ENCODE results near the gene KATNB1.

Gene KATNB1

DNA sequence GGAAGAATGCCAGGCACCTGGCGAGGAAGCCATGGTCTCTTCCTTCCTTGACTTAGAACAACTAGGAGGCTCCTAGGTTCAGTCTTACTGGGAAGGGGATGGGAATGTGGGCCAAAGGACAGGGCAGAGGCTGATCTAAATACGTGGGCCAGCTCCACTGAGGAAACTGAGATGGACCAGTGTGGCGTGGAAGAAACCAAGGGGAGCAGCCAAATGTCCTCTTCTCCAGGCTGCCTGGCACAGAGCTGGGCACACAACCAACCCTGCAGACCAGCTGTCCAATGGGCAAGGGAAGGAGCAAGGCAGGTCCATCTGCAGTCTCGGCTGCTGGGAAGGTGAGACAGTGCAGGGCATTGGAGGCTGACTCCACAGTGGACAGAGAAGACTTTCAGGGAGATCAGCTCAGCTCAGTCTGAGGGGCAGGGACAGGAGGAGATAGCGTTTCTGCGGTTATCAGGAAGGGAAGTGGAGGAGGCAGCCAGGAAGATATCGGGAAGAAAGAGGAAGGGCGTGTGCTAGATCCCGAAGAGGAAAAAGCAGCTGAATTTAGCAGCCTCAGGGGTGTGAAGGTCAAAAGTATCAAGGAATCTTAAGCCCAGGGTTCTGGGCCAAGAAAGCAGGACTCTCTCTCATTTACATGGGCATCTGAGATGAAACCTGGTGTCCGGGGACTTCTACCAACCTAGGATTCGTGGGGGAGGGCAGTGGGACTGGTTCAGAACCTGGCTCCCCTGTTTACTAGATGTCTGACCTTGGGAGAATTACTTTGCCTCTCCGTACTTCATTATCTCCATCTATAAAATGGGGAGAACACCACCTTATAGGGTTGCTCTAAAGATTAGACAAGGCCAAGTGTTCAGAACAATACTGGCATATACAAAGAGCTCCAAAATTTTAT, 64.9 kb downstream of the KATNB1 start:
- peaks cover 8% of the 10 kb centered on the region for H3K27me3 Mint-ChIP-seq
- H3K27ac Mint-ChIP-seq, result peak overlapping the region; percentile 10
- no peaks in the 10 kb centered on the region for H3K36me3 Mint-ChIP-seq
- H3K4me1 Mint-ChIP-seq (ENCODE audit: low read depth), result peaks cover 27% of the 10 kb centered on the region
- H3K4me3 Mint-ChIP-seq, result peak overlapping the region; percentile 42
- no peaks in the 10 kb centered on the region for H3K9me3 Mint-ChIP-seq (ENCODE audit: low read depth)

DNA sequence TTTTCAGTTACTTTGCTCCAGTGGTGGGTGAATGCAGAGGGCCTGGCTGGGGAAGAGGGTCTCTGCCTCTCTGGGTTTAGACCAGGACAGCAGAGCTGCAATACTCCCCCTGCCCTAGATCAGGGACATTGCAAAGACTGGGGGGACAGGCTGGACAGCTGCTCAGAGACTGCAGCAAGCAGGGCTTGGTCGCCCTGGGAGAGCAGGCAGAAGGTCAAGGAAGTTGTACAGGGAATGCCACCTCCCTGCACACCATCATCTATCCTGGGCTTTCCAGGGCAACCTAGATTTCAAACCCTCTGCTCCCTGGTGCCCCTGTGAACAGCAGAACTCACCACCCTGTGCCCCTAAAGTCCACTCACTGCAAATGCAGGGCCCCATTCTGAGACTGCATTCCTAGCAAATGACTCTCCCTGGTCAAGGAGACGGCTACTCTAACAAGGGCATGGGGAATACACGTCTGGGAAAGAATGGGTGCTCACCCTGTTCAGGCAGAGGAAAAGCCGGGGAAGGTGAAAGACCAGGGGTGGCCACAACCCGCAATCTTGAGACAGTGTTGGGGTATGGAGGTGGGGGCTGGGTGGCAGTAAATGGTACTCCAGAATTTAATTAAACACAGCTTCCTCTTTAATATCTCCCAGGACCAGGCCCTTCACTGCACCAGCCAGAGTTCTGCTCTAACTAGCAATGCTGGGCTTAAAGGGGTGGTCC, 65.7 kb downstream of the KATNB1 start:
- Mint-ChIP-seq H3K4me1 (ENCODE audit: low read depth) (peaks cover 27% of the 10 kb centered on the region), H3K27ac (no peak overlapping the region), H3K36me3 (no peaks in the 10 kb centered on the region), H3K4me3 (peak overlapping the region; percentile 44), H3K27me3 (peaks cover 10% of the 10 kb centered on the region), H3K9me3 (ENCODE audit: low read depth) (no peaks in the 10 kb centered on the region)

DNA sequence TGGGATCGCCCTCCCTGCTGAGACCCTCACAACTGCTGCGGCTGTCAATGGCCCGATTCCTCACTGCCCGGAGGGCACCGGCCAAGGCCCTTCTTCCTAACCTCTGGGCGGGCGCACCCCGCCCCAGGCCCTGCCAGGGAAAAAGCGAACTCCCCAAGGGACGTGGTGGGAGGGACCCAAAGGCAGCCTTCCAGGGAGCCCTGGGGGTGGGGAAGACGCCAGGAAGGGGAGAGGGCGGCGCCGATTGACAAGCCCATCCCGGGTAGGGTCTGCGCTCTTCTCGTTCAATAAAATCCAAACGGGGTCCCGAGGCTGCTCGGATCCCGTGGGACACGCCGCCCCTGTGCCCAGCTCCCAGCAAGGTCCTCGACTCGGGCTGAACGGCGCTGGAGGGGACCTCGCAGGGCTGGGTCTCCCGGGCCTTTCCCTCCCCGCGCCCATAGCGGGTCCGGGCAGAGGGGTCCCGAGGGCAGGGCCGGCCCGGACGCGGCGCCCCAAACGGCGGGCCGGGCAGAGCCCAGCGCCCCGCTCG, 66.3 kb downstream of the KATNB1 start:
- Mint-ChIP-seq H3K9me3 (ENCODE audit: low read depth) (no peaks in the 10 kb centered on the region), H3K4me1 (ENCODE audit: low read depth) (peaks cover 29% of the 10 kb centered on the region), H3K27ac (no peak overlapping the region), H3K4me3 (peak overlapping the region; percentile 44), H3K27me3 (peaks cover 13% of the 10 kb centered on the region), H3K36me3 (no peaks in the 10 kb centered on the region)

DNA sequence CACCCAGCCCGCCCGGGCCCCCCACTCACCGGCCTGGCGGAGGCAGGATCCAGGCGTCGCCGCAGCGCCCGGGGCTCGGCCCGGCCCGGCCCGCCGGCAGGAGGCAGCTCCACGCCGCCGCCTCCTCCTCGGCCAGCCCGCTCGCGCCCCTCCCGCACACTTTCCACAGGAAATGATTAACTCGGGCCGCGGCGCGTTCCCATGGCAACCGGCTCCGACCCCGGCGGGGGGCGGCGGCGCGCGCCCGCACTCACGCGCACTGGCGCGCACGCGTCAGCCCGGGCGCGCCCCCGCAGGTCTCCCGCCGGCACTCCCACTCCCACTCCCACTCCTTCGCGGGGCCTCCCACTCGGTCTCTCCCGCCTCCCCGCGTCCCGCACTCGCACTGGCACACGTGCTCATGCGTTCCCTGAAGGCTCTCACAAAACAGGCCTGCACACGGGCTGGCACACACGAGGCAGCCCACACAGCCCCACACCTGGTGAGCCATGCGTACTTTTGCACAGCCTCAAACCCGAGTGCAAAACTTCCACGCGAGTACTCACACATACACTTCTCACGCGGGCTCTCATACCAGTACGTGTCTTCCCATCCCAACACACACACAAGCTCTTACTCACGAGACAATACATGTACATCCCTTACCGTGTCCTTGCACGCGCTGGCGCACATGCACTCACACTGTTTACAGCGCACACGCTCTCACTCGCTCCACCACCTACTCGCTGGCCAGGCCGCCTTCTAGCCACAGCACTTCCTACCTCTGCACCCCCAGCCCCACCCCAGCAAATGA, 67.0 kb downstream of the KATNB1 start, which contains the start of gene KIFC3:
Gene KIFC3, minus strand, starts transcription at position 151 of the 793 bp plus-strand sequence. CDS start 4,248 bp downstream, outside the sequence.
- Mint-ChIP-seq H3K27me3 (peaks cover 13% of the 10 kb centered on the region), H3K36me3 (no peaks in the 10 kb centered on the region), H3K4me3 (peak within 1 kb of the TSS; percentile 94), H3K9me3 (ENCODE audit: low read depth) (no peaks in the 10 kb centered on the region), H3K4me1 (ENCODE audit: low read depth) (peaks cover 29% of the 10 kb centered on the region), H3K27ac (peak within 1 kb of the TSS; percentile 97)

DNA sequence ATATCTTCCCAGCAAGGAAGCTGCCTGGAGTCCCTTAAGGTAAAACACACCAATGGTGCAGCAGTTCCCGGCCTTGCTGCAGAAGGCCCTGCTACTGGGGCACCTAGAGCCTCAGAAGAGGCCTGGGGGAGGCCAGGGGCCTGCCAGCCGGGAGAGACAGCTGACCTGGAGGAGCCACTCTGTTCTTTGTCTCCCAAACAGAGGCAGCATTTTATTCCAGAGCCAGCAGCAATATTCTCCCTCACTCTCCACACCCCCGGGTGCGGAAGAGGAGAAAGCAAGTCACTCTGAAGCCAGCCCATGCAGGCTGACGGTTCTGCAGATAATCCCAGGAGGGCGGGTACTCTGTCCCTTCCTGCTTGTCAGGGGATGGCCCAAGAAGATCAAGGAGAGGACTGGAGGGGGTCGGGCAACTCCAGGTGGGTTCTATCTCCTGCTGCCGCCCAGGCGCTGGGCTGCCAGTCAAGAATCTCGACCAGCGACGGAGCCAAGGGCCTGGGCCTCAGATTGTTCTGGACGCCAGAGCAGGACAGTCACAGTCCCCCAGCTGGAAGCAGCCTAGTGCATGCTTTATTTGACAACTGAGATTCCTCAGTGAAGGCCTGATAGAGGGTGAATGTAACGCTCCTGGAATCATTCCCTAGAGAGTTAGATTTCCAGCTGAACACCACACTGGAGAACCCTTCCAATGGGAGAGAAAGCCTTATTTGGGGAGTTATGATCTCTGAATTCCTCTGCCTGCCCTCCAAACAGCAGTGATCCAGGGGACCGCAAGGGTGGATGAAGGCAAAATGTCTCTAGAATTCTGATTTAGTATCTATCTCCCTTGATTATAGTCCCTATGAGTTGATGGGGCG, 67.8 kb downstream of the KATNB1 start:
- Mint-ChIP-seq H3K4me3 (peak overlapping the region; percentile 94), H3K4me1 (ENCODE audit: low read depth) (peaks cover 33% of the 10 kb centered on the region), H3K27me3 (peaks cover 15% of the 10 kb centered on the region), H3K9me3 (ENCODE audit: low read depth) (no peaks in the 10 kb centered on the region), H3K27ac (peak overlapping the region; percentile 97), H3K36me3 (no peaks in the 10 kb centered on the region)

DNA sequence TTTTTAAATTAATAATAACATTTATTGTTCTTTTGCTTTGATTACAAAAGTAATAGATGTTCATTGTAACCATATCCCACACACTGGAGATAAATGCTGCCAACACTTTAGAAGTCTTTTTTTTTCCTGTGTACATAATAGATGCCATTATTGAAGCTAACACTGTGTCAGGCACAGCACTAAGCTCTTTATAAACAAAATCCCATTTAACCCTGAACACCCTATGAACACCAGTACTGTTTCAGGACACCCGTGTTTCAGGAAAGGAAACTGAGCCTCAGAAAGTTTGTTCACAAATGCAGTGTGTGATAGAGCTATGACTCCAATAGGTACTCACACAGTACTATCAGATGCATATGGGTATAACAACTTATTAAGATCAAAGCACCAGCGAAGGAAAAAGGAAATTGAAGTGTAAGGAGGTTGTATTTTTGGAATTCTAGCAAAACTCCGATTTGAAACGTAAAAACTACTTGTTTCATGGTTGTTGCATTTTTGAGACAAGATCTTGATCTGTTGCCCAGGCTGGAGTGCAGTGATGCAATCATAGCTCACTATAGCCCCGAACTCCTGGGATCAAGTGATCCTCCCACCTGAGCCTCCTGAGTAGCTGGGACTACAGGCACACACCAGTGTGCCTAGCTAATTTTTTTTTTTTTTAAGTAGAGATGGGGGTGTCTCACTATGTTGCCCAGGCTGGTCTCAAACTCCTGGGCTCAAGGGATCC, 68.7 kb downstream of the KATNB1 start:
- Mint-ChIP-seq H3K9me3 (ENCODE audit: low read depth) (no peaks in the 10 kb centered on the region), H3K4me1 (ENCODE audit: low read depth) (peaks cover 33% of the 10 kb centered on the region), H3K27me3 (peaks cover 19% of the 10 kb centered on the region), H3K27ac (no peak overlapping the region), H3K36me3 (no peaks in the 10 kb centered on the region), H3K4me3 (no peak overlapping the region)

DNA sequence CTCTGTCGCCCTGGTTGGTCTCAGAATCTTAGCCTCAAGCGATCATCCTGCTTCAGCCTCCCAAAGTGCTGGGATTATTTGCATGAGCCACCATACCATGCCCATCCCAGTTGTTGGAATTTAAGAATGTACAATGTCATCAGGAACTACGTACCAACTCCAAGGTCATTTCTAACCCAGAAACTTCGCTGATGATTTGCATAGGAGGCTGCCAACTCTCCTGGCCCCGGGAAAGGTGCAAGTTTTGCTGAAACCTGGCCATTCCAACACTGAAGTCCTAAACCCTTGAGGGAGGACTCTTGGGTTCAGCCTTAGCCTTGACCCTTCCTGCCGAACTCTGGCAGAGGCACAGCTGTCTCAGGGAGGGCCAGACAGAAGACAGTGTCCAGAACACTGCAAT, 69.6 kb downstream of the KATNB1 start:
- Mint-ChIP-seq H3K9me3 (ENCODE audit: low read depth) (no peaks in the 10 kb centered on the region), H3K36me3 (no peaks in the 10 kb centered on the region), H3K4me3 (no peak overlapping the region), H3K27me3 (peaks cover 19% of the 10 kb centered on the region), H3K4me1 (ENCODE audit: low read depth) (peaks cover 32% of the 10 kb centered on the region), H3K27ac (no peak overlapping the region)

All from activated naive CD8-positive, alpha-beta T cell (primary cell).